ENCODE results near the gene DAGLB. TPM values are rescaled to one million over a fixed set of nuclear protein-coding genes. Genes with fewer than 3 reads are reported as not detected.

The DAGLB gene
- total RNA-seq (10.6 TPM), polyA plus RNA-seq (ENCODE audit: insufficient read depth in 1 of 8, insufficient read length in 8 of 8, low replicate concordance in 1 of 8) (10 to 100 TPM; 10.1 to 14.0 (median 11.5) TPM)
- long read RNA-seq, donor 1, partial matches to known transcripts, result 0 of 2 reads
- long read RNA-seq, donor 1, other reads (novel, unspliced or antisense), result 0 of 2 reads
- long read RNA-seq, donor 2, result 0 reads
- long read RNA-seq, donor 3, partial matches to known transcripts, result 0 of 3 reads
- long read RNA-seq, donor 3, other reads (novel, unspliced or antisense), result 0 of 3 reads
- long read RNA-seq, donor 4, partial matches to known transcripts, result 0 of 1 reads
- long read RNA-seq, donor 4, other reads (novel, unspliced or antisense), result 0 of 1 reads
- long read RNA-seq, donor 5, partial matches to known transcripts, result 0 of 4 reads
- long read RNA-seq, donor 5, other reads (novel, unspliced or antisense), result 0 of 4 reads
- long read RNA-seq, donor 6, transcript DAGLB-201 (15 exons, 2,897 nt), result major isoform, 5 of 6 reads
- long read RNA-seq, donor 6, partial matches to known transcripts, result 0 of 6 reads
- long read RNA-seq, donor 6, other reads (novel, unspliced or antisense), result 0 of 6 reads
- long read RNA-seq, donor 7, partial matches to known transcripts, result 9 of 12 reads
- long read RNA-seq, donor 7, other reads (novel, unspliced or antisense), result 0 of 12 reads
- long read RNA-seq, donor 8, partial matches to known transcripts, result 0 of 2 reads
- long read RNA-seq, donor 8, other reads (novel, unspliced or antisense), result 0 of 2 reads
- long read RNA-seq, donor 9, result 0 reads
- long read RNA-seq, donor 10, partial matches to known transcripts, result 0 of 1 reads
- long read RNA-seq, donor 10, other reads (novel, unspliced or antisense), result 0 of 1 reads
- long read RNA-seq, donor 11, partial matches to known transcripts, result 0 of 5 reads
- long read RNA-seq, donor 11, other reads (novel, unspliced or antisense), result 0 of 5 reads

- Histone ChIP-seq H3K9me3 (replicated peaks; ENCODE audit: control insufficient read depth, low read depth, low read length) (no peaks in the 10 kb centered on the region), H3K27me3 (ENCODE audit: control insufficient read depth, insufficient read depth, low read length) (no peaks in the 10 kb centered on the region), H3K4me3 (ENCODE audit: low read length) (peak within 1 kb of the TSS; percentile 90), H3K27ac (ENCODE audit: low read length) (peak within 1 kb of the TSS; percentile 89), H3K36me3 (ENCODE audit: control insufficient read depth, insufficient read depth, low read length) (peaks cover 24% of the 10 kb centered on the region), H3K4me1 (ENCODE audit: control insufficient read depth, insufficient read depth, low read length) (peaks cover 11% of the 10 kb centered on the region)
- WGBS (ENCODE audit: insufficient coverage), result under 1% methylated on average over 48 of the region's 61 CpGs
- DNase-seq, result peak; percentile 97
Measured at GRCh38 chr7:6447581-6448199, at the start of gene DAGLB. TSS of gene DAGLB (minus strand) at chr7:6447954. CDS start at chr7:6447842, 112 bp downstream.

- H3K27me3 ChIP-seq (ENCODE audit: control insufficient read depth, insufficient read depth, low read length), result peaks cover under 1% of the 10 kb centered on the region
- WGBS (ENCODE audit: insufficient coverage), result 97% methylated on average over 5 of the region's 14 CpGs
- peaks cover 8% of the 10 kb centered on the region for H3K4me1 ChIP-seq (ENCODE audit: control insufficient read depth, insufficient read depth, low read length)
Measured at GRCh38 chr7:6497637-6497905, 49.8 kb upstream of the DAGLB start.

GRCh38 chr7:6496842-6497636, 49.3 kb upstream of the DAGLB start:
- 61% methylated on average over 18 of the region's 19 CpGs for WGBS (ENCODE audit: insufficient coverage)
- Histone ChIP-seq H3K27me3 (ENCODE audit: control insufficient read depth, insufficient read depth, low read length) (no peaks in the 10 kb centered on the region), H3K9me3 (replicated peaks; ENCODE audit: control insufficient read depth, low read depth, low read length) (no peaks in the 10 kb centered on the region), H3K36me3 (ENCODE audit: control insufficient read depth, insufficient read depth, low read length) (no peaks in the 10 kb centered on the region), H3K4me3 (ENCODE audit: low read length) (no peak overlapping the region), H3K4me1 (ENCODE audit: control insufficient read depth, insufficient read depth, low read length) (peaks cover 8% of the 10 kb centered on the region), H3K27ac (ENCODE audit: low read length) (no peak overlapping the region)
- no peak for DNase-seq

More at GRCh38 chr7:6497637-6497905, 49.8 kb upstream of the DAGLB start:
- Histone ChIP-seq H3K4me3 (ENCODE audit: low read length) (no peak overlapping the region), H3K9me3 (replicated peaks; ENCODE audit: control insufficient read depth, low read depth, low read length) (no peaks in the 10 kb centered on the region), H3K27ac (ENCODE audit: low read length) (no peak overlapping the region), H3K36me3 (ENCODE audit: control insufficient read depth, insufficient read depth, low read length) (no peaks in the 10 kb centered on the region)
- DNase-seq, result no peak

GRCh38 chr7:6495597-6496262, 48.0 kb upstream of the DAGLB start:
- H3K4me3 ChIP-seq (ENCODE audit: low read length), result no peak overlapping the region
- no peak overlapping the region for H3K27ac ChIP-seq (ENCODE audit: low read length)
- no peaks in the 10 kb centered on the region for H3K36me3 ChIP-seq (ENCODE audit: control insufficient read depth, insufficient read depth, low read length)
- H3K9me3 ChIP-seq (replicated peaks; ENCODE audit: control insufficient read depth, low read depth, low read length), result no peaks in the 10 kb centered on the region
- 78% methylated on average over 2 of the region's 6 CpGs for WGBS (ENCODE audit: insufficient coverage)
- peaks cover 7% of the 10 kb centered on the region for H3K27me3 ChIP-seq (ENCODE audit: control insufficient read depth, insufficient read depth, low read length)
- no peak for DNase-seq
- peaks cover 8% of the 10 kb centered on the region for H3K4me1 ChIP-seq (ENCODE audit: control insufficient read depth, insufficient read depth, low read length)

GRCh38 chr7:6494365-6494764, 46.6 kb upstream of the DAGLB start:
- no peak overlapping the region for H3K27ac ChIP-seq (ENCODE audit: low read length)
- H3K27me3 ChIP-seq (ENCODE audit: control insufficient read depth, insufficient read depth, low read length), result peaks cover 7% of the 10 kb centered on the region
- no peaks in the 10 kb centered on the region for H3K36me3 ChIP-seq (ENCODE audit: control insufficient read depth, insufficient read depth, low read length)
- no peak overlapping the region for H3K4me3 ChIP-seq (ENCODE audit: low read length)
- DNase-seq, result no peak
- no CpG with 5 or more reads among the region's 2 CpGs for WGBS (ENCODE audit: insufficient coverage)
- H3K4me1 ChIP-seq (ENCODE audit: control insufficient read depth, insufficient read depth, low read length), result peaks cover 8% of the 10 kb centered on the region
- peaks cover 4% of the 10 kb centered on the region for H3K9me3 ChIP-seq (replicated peaks; ENCODE audit: control insufficient read depth, low read depth, low read length)

- Histone ChIP-seq H3K4me3 (ENCODE audit: low read length) (no peak overlapping the region), H3K27ac (ENCODE audit: low read length) (no peak overlapping the region), H3K27me3 (ENCODE audit: control insufficient read depth, insufficient read depth, low read length) (peaks cover 7% of the 10 kb centered on the region), H3K4me1 (ENCODE audit: control insufficient read depth, insufficient read depth, low read length) (no peaks in the 10 kb centered on the region), H3K36me3 (ENCODE audit: control insufficient read depth, insufficient read depth, low read length) (no peaks in the 10 kb centered on the region), H3K9me3 (replicated peaks; ENCODE audit: control insufficient read depth, low read depth, low read length) (peaks cover 4% of the 10 kb centered on the region)
- 87% methylated on average over 5 of the region's 10 CpGs for WGBS (ENCODE audit: insufficient coverage)
- DNase-seq, result no peak
Measured at GRCh38 chr7:6491194-6491593, 43.4 kb upstream of the DAGLB start.

GRCh38 chr7:6489612-6490011, 41.9 kb upstream of the DAGLB start:
- H3K27ac ChIP-seq (ENCODE audit: low read length), result no peak overlapping the region
- H3K9me3 ChIP-seq (replicated peaks; ENCODE audit: control insufficient read depth, low read depth, low read length), result peaks cover 4% of the 10 kb centered on the region
- WGBS (ENCODE audit: insufficient coverage), result no CpG with 5 or more reads among the region's 1 CpG
- H3K4me3 ChIP-seq (ENCODE audit: low read length), result no peak overlapping the region
- DNase-seq, result no peak
- peaks cover under 1% of the 10 kb centered on the region for H3K4me1 ChIP-seq (ENCODE audit: control insufficient read depth, insufficient read depth, low read length)
- peaks cover 7% of the 10 kb centered on the region for H3K27me3 ChIP-seq (ENCODE audit: control insufficient read depth, insufficient read depth, low read length)
- no peaks in the 10 kb centered on the region for H3K36me3 ChIP-seq (ENCODE audit: control insufficient read depth, insufficient read depth, low read length)

- Histone ChIP-seq H3K4me3 (ENCODE audit: low read length) (no peak overlapping the region), H3K27ac (ENCODE audit: low read length) (no peak overlapping the region), H3K9me3 (replicated peaks; ENCODE audit: control insufficient read depth, low read depth, low read length) (peaks cover 4% of the 10 kb centered on the region), H3K36me3 (ENCODE audit: control insufficient read depth, insufficient read depth, low read length) (no peaks in the 10 kb centered on the region), H3K4me1 (ENCODE audit: control insufficient read depth, insufficient read depth, low read length) (peaks cover 9% of the 10 kb centered on the region), H3K27me3 (ENCODE audit: control insufficient read depth, insufficient read depth, low read length) (peaks cover 7% of the 10 kb centered on the region)
- 90% methylated on average over 3 of the region's 4 CpGs for WGBS (ENCODE audit: insufficient coverage)
- DNase-seq, result no peak
Measured at GRCh38 chr7:6487184-6487545, 39.4 kb upstream of the DAGLB start.

- 95% methylated on average over 15 of the region's 19 CpGs for WGBS (ENCODE audit: insufficient coverage)
- no peak for DNase-seq
- peaks cover 4% of the 10 kb centered on the region for H3K9me3 ChIP-seq (replicated peaks; ENCODE audit: control insufficient read depth, low read depth, low read length)
Measured at GRCh38 chr7:6486438-6487183, 38.9 kb upstream of the DAGLB start.

More at GRCh38 chr7:6486438-6487183, 38.9 kb upstream of the DAGLB start:
- Histone ChIP-seq H3K4me1 (ENCODE audit: control insufficient read depth, insufficient read depth, low read length) (peaks cover 10% of the 10 kb centered on the region), H3K27me3 (ENCODE audit: control insufficient read depth, insufficient read depth, low read length) (peaks cover 5% of the 10 kb centered on the region), H3K27ac (ENCODE audit: low read length) (no peak overlapping the region), H3K36me3 (ENCODE audit: control insufficient read depth, insufficient read depth, low read length) (peaks cover 2% of the 10 kb centered on the region), H3K4me3 (ENCODE audit: low read length) (no peak overlapping the region)
